Gastrocnemius medialis (tissue), 4 donors: Measurements from ENCODE around the gene FAM98C. TPM values are rescaled to one million over a fixed set of nuclear protein-coding genes. Genes with fewer than 3 reads are reported as not detected.
A peak's percentile ranks its signal among the peaks of the same experiment; 100 is the strongest.

Experiments used
- ATAC-seq, 2 donors: fragments of 150-250 bp; one replicate each; pipeline ENCODE4 v1.9.1; 2016
- DNase-seq, 2 donors: peaks; one replicate each; pipeline ENCODE4 v3.0.0-alpha.2; 2019
- H3K27ac ChIP-seq, 4 donors: fragments of 200-600 bp; sonication (generic); 1 replicate in 1 of 4; 2 replicates in 3 of 4; pipeline ENCODE4 v1.5.1; 2016 to 2018; ENCODE audit warnings: mild to moderate bottlenecking in 2 of 4, moderate library complexity in 1 of 4
- H3K27me3 ChIP-seq, 3 donors: fragments of 200-600 bp; sonication (generic) in 2 of 3; 1 replicate in 1 of 3; 2 replicates in 2 of 3; pipeline versions ENCODE4 v1.5.1 to v1.6.0; 2016 to 2019; ENCODE audit warnings: mild to moderate bottlenecking in 1 of 3, moderate library complexity in 1 of 3
- H3K36me3 ChIP-seq, 2 donors: fragments of 200-600 bp; sonication (generic) in 1 of 2; one replicate each; pipeline ENCODE4 v1.5.1; 2017 to 2018
- H3K4me1 ChIP-seq, 2 donors: fragments of 200-600 bp; sonication (generic) in 1 of 2; one replicate each; pipeline ENCODE4 v1.5.1; 2016 to 2017; ENCODE audit warnings: mild to moderate bottlenecking in 2 of 2
- H3K4me3 ChIP-seq, 4 donors: fragments of 200-600 bp; sonication (generic) in 3 of 4; 1 replicate in 1 of 4; 2 replicates in 3 of 4; pipeline ENCODE4 v1.5.1; 2016 to 2019; ENCODE audit warnings: mild to moderate bottlenecking in 2 of 4
- H3K9me3 ChIP-seq, 3 donors: fragments of 200-600 bp; sonication (generic) in 2 of 3; 1 replicate in 1 of 3; 2 replicates in 2 of 3; pipeline ENCODE4 v1.5.1; 2016 to 2019
- POLR2A ChIP-seq, 2 donors: fragments of 450-650 bp; IDR thresholded peaks; one replicate each; pipeline ENCODE4 v1.6.1; 2017; ENCODE audit warnings: antibody characterized with exemption in 2 of 2, mild to moderate bottlenecking in 2 of 2, moderate library complexity in 2 of 2
- in situ Hi-C, 4 donors: fragments of 200-750 bp; cut with MboI; loops; one replicate each; pipeline versions ENCODE4 v1.15.0 to v1.8.0; 2017; ENCODE audit warnings: low sequenced_read_pairs in 4 of 4
- intact Hi-C: fragments of 100-400 bp; cut with DNase I; formaldehyde crosslinking; loops from one replicate; pipeline ENCODE4 v1.15.1; 2023; ENCODE audit warnings: low total_unique reads
- total RNA-seq, 4 donors: library from RNA; depleted of rRNA; stranded (reverse); fragments of >200 nt; gene quantifications; one replicate each; pipeline versions ENCODE4 v1.1.0 to v1.2.3, GENCODE V29; 2016
- TF ChIP-seq, protein P1 (sequence below), 5 experiments: fragments of 450-650 bp in 3 of 5; fragments of 200-600 bp in 2 of 5; sonication (generic) in 2 of 5; IDR thresholded peaks in 4 of 5; conservative IDR thresholded peaks in 1 of 5; 1 replicate in 4 of 5; 2 replicates in 1 of 5; pipeline ENCODE4 v1.5.1; 2016 to 2019; ENCODE audit warnings: antibody characterized with exemption in 5 of 5, mild to moderate bottlenecking in 3 of 5, moderate library complexity in 3 of 5

FAM98C gene
- total RNA-seq, 4 donors from 2014 or later, result 1.9 to 17.4 (median 3.3) TPM

GRCh38 chr19:38453596-38453995, 50.7 kb downstream of the FAM98C start:
- peaks cover 0 to 87% of the 10 kb centered on the region in 2 donors for H3K36me3 ChIP-seq
- no peak for TF ChIP-seq POLR2A (IDR thresholded peaks at IDR 0.05)
- TF ChIP-seq, protein P1, sequence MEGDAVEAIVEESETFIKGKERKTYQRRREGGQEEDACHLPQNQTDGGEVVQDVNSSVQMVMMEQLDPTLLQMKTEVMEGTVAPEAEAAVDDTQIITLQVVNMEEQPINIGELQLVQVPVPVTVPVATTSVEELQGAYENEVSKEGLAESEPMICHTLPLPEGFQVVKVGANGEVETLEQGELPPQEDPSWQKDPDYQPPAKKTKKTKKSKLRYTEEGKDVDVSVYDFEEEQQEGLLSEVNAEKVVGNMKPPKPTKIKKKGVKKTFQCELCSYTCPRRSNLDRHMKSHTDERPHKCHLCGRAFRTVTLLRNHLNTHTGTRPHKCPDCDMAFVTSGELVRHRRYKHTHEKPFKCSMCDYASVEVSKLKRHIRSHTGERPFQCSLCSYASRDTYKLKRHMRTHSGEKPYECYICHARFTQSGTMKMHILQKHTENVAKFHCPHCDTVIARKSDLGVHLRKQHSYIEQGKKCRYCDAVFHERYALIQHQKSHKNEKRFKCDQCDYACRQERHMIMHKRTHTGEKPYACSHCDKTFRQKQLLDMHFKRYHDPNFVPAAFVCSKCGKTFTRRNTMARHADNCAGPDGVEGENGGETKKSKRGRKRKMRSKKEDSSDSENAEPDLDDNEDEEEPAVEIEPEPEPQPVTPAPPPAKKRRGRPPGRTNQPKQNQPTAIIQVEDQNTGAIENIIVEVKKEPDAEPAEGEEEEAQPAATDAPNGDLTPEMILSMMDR (IDR thresholded peaks at IDR 0.05 in 4 of 5, conservative IDR thresholded peaks at IDR 0.05 in 1 of 5), result no peak
- H3K27me3 ChIP-seq, result no peaks in the 10 kb centered on the region
- peak overlapping the region; percentile 65 to 83 (median 77) for H3K27ac ChIP-seq
- H3K4me3 ChIP-seq, result no peak overlapping the region
- intact Hi-C loops (loop anchor here (5.0 to 10.0 kb wide), 2 partner anchors 34 to 49 kb away; partner anchors contain the start of gene FAM98C), in situ Hi-C loops (no loop called here)
- ATAC-seq (no peak), DNase-seq (no peak)
- H3K9me3 ChIP-seq, result no peaks in the 10 kb centered on the region
- peaks cover 0 to 1% of the 10 kb centered on the region in 2 donors for H3K4me1 ChIP-seq

DNA sequence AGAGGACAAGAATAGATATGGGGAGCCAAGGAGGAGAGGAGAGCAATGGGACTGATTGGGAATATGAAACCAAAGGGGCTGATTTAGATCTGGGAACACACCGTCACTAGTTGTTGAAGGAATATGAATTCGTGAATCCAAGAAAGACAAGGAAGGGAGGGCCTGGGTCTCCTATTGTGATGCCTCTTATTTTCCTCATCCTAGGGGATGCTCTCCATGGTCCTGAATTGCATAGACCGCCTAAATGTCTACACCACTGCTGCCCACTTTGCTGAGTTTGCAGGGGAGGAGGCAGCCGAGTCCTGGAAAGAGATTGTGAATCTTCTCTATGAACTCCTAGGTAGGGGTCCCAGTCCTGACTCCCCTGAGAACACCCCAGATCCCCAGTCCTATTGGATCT, 52.1 kb downstream of the FAM98C start:
- Histone ChIP-seq H3K4me1 (no peaks in the 10 kb centered on the region), H3K27ac (peak overlapping the region in 1 of 4 donors; percentile 73), H3K9me3 (no peaks in the 10 kb centered on the region), H3K36me3 (peaks cover 0 to 86% of the 10 kb centered on the region in 2 donors), H3K4me3 (no peak overlapping the region), H3K27me3 (no peaks in the 10 kb centered on the region)
- TF ChIP-seq, protein P1 (IDR thresholded peaks at IDR 0.05 in 4 of 5, conservative IDR thresholded peaks at IDR 0.05 in 1 of 5), result no peak
- no peak for TF ChIP-seq POLR2A (IDR thresholded peaks at IDR 0.05)
- in situ Hi-C loops, result no loop called here
- ATAC-seq (no peak), DNase-seq (no peak)
- intact Hi-C loops, result loop anchor here (10.0 kb wide), 1 partner anchor 50 kb away; the partner anchor contains the start of gene FAM98C

GRCh38 chr19:38457202-38457601, 54.3 kb downstream of the FAM98C start:
- DNase-seq, result no peak
- intact Hi-C loops, result loop anchor here (10.0 kb wide), 1 partner anchor 52 kb away; the partner anchor contains the start of gene FAM98C
- peak overlapping the region; percentile 53 to 69 (median 59) for H3K27ac ChIP-seq

GRCh38 chr19:38457690-38458405, 55.0 kb downstream of the FAM98C start:
- intact Hi-C loops, result loop anchor here (10.0 kb wide), 1 partner anchor 53 kb away; the partner anchor contains the start of gene FAM98C
- DNase-seq (no peak), ATAC-seq (no peak)
- Histone ChIP-seq H3K4me1 (no peaks in the 10 kb centered on the region), H3K27me3 (no peaks in the 10 kb centered on the region), H3K36me3 (peaks cover 0 to 88% of the 10 kb centered on the region in 2 donors), H3K27ac (peak overlapping the region; percentile 21 to 69 (median 59)), H3K9me3 (no peaks in the 10 kb centered on the region), H3K4me3 (no peak overlapping the region)
- in situ Hi-C loops, result no loop called here
- TF ChIP-seq, protein P1 (IDR thresholded peaks at IDR 0.05 in 4 of 5, conservative IDR thresholded peaks at IDR 0.05 in 1 of 5), result no peak
- no peak for TF ChIP-seq POLR2A (IDR thresholded peaks at IDR 0.05)

More at GRCh38 chr19:38457202-38457601, 54.3 kb downstream of the FAM98C start:
- Histone ChIP-seq H3K9me3 (no peaks in the 10 kb centered on the region), H3K4me1 (no peaks in the 10 kb centered on the region), H3K4me3 (no peak overlapping the region), H3K36me3 (peaks cover 0 to 89% of the 10 kb centered on the region in 2 donors), H3K27me3 (no peaks in the 10 kb centered on the region)
- in situ Hi-C loops, result no loop called here
- TF ChIP-seq, protein P1 (IDR thresholded peaks at IDR 0.05 in 4 of 5, conservative IDR thresholded peaks at IDR 0.05 in 1 of 5), result no peak
- TF ChIP-seq POLR2A (IDR thresholded peaks at IDR 0.05), result no peak
- ATAC-seq, result peak in 1 of 2 donors; percentile 16

Other genes with a start within 250 kb of the FAM98C start
- not detected for gene DPF1, start 178.9 kb upstream of the FAM98C start, total RNA-seq
- gene PPP1R14A, start 146.7 kb upstream of the FAM98C start, total RNA-seq, result 10 to 100 TPM in 1 of 4 donors, 1 to 10 TPM in 3; 1.3 to 48.8 (median 7.1) TPM
- 1 to 10 TPM in 3 of 4 donors, under 1 TPM in 1; 0.26 to 4.0 (median 1.6) TPM for gene SPINT2, start 138.5 kb upstream of the FAM98C start, total RNA-seq
- gene C19orf33, start 98.8 kb upstream of the FAM98C start, total RNA-seq, result 1 to 10 TPM in 2 of 4 donors, not detected in 2; 5.8 to 7.0 TPM
- gene YIF1B, start 87.1 kb upstream of the FAM98C start, total RNA-seq, result 10 to 100 TPM; 28.3 to 39.5 (median 31.9) TPM
- gene KCNK6, start 83.2 kb upstream of the FAM98C start, total RNA-seq, result under 1 TPM; 0.15 to 0.90 (median 0.41) TPM
- gene CATSPERG, start 67.3 kb upstream of the FAM98C start, total RNA-seq, result 1 to 10 TPM in 3 of 4 donors, under 1 TPM in 1; 0.72 to 4.9 (median 1.7) TPM
- gene PSMD8, start 28.5 kb upstream of the FAM98C start, total RNA-seq, result 1,000 to 10,000 TPM in 3 of 4 donors, 100 to 1,000 TPM in 1; 819 to 1,400 (median 1,309) TPM
- under 1 TPM in 1 of 4 donors, not detected in 3; 0.13 TPM for gene GGN, start 15.1 kb upstream of the FAM98C start, total RNA-seq
- gene SPRED3, start 14.4 kb upstream of the FAM98C start, total RNA-seq, result 1 to 10 TPM in 1 of 4 donors, under 1 TPM in 3; 0.05 to 2.6 (median 0.15) TPM
- 1 to 10 TPM in 2 of 4 donors, under 1 TPM in 2; 0.61 to 2.2 (median 0.94) TPM for gene RASGRP4, start 23.1 kb downstream of the FAM98C start, total RNA-seq
- 100 to 1,000 TPM; 607 to 831 (median 724) TPM for gene RYR1, start 30.6 kb downstream of the FAM98C start, total RNA-seq
- under 1 TPM in 3 of 4 donors, not detected in 1; 0.31 to 0.97 (median 0.78) TPM for gene MAP4K1, start 214.9 kb downstream of the FAM98C start, total RNA-seq
- gene EIF3K, start 216.1 kb downstream of the FAM98C start, total RNA-seq, result 100 to 1,000 TPM; 619 to 975 (median 681) TPM
- gene ACTN4, start 244.6 kb downstream of the FAM98C start, total RNA-seq, result 10 to 100 TPM; 32.0 to 85.3 (median 63.9) TPM